HS-5 (cell line): ENCODE results near the gene LITAF.
A peak's percentile ranks its signal among the peaks of the same experiment; 100 is the strongest.

Experiments
- DNase-seq: peaks from one replicate; pipeline ENCODE4 v3.0.0-alpha.2; 2012; ENCODE audit warnings: low read depth

The LITAF gene

GRCh38 chr16:11586856-11587642, at the start of gene LITAF:
TSS of gene LITAF (minus strand) at chr16:11586919. CDS start at chr16:11556730, 30,189 bp downstream.
- DNase-seq = no peak

DNA sequence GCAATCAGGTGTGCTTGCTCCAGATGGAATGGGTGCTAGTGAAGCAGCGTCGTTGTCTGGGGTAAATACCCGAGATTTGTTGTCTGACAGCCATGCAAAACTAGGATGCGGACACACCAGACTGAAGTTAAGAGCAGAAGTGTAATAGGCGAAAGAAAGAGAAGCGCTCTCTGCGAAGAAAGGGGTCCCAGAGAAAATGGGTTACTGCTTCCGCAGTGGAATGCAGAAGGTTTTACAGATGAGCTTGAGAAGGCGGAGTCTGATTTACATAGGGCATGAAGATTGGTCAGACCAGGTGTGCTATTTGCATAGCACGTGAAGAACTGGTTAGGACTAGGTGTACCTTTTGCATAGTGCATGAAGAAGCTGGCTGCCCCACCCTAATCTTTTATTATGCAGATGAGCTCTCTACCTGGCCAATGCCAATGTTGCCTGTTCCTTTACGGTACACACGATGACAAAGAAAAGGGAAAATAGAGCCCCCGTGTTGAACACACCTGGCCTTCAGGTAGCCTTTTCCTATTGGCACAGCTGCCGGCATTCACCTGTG, 49.5 kb upstream of the LITAF start:
- no peak for DNase-seq

DNA sequence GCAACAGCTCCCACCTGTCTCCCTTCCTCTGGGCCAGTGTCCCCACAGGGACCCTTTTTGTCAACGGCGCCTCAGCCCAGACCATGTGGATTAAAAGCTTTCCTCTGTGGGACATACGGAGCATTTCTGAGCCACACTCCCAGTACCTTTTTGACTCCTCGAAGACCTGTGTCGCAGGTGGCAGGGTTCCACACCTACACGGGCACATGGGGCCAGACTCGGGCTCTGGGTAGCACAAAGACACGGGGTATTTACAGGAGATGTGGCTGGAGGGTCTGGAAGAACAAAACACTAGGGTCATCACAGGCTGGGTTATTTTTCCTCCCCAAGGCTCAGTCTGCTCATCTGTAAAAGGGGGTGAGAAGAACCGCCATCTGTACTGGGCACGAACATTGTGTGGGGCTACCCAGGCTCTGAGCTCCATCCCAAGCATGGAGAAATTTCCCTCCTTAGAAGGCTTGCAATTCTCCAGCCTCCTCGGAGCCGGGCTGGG, 49.0 kb upstream of the LITAF start:
- no peak for DNase-seq

DNA sequence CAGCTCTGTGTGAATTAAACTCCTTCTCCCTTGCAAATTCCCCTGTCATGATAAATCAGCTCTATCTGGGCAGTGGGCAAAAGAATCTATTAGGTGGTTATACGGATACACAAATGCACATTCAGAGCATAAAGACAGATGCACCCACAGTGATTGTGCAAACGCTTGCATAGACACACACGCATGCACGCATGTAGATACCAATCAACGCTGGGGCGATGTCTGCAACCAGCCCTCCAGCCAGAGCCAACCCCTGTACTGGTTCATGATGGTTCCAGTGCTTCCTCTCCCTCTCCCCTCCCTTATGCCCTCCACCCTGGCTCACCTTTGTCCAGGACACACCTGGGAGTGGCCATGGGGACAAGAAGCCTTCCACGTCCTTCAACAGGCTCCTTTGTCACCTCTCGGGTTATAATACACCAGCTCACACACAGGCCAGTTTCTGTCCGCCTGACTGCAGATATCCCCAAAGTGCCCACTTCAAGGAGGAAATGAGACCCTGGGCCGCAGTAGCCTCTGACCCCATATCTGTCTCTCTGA, 48.5 kb upstream of the LITAF start:
- DNase-seq = no peak

DNA sequence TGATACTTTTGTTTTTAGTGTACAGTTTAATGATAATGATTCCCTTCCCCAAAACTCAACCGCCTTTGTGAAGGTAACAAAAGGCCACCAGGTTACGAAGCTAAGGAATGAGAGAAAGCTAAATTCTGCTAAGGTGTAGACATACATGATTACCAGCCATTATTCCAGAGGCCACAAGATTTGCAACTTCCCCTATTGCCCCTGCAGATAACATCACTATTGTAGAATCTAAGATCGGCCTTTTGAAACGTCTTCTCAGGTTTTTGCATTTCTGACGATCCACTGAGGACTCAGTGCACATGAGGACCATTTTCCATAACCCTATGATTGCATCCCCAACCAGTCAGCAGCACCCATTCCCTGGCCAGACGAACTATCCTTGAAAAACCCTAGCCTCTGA, 47.6 kb upstream of the LITAF start:
- no peak for DNase-seq

GRCh38 chr16:11633113-11633512, 46.4 kb upstream of the LITAF start:
- no peak for DNase-seq

- no peak for DNase-seq
These were observed 45.8 kb upstream of the LITAF start for GRCh38 chr16:11632455-11632939.

DNA sequence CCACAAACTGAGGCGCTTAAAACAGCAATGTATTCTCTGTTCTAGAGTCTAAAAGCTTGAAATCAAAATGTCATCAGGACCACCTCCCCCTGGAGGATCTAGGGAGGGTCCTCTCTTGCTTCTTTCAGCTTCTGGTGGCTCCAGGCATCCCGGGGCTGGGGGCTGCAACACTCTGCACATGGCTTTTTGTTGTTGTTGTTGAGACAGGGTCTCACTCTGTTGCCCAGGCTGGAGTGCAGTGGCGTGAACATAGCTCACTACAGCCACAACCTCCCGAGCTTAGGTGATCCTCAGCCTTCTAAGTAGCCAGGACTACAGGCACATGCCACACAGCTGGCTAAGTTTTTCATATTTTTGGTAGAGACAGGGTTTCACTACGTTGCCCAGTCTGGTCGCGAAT, 44.5 kb upstream of the LITAF start:
- DNase-seq = no peak

- no peak for DNase-seq
These were observed 44.0 kb upstream of the LITAF start for GRCh38 chr16:11630768-11631056.

DNA sequence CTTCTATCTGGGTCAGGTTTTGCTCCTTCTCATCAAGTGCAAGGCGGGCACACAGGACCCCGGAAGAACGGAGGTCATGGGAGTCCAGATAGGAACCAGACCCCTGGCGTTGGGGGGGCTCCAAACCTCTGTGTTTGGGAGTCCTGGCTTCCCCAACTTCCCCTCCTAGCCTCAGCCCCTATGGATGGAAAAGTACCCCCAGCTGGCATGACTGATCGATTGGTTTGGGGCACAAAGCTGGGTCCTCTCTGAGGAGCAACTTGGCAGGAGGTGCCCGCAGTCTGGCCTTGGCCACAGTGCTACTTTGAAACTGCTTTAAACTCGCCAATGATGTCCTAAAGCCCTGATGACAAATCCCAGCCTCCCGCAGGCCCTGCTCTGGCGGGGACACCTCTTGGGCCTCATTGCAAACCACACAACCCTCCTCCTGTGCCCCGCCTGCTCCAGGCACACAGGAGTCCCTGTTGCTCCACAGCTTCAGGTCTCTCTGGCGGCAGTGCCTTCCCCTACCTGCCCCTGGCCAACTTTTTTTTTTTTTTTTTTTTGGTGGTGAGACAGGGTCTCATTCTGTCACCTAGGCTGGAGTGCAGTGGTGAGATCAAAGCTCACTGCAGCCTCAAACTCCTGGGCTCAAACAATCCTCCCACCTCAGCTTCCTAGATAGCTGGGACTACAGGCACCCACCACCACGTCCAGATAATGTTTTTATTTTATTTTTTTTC, 43.5 kb upstream of the LITAF start:
- DNase-seq = no peak

DNA sequence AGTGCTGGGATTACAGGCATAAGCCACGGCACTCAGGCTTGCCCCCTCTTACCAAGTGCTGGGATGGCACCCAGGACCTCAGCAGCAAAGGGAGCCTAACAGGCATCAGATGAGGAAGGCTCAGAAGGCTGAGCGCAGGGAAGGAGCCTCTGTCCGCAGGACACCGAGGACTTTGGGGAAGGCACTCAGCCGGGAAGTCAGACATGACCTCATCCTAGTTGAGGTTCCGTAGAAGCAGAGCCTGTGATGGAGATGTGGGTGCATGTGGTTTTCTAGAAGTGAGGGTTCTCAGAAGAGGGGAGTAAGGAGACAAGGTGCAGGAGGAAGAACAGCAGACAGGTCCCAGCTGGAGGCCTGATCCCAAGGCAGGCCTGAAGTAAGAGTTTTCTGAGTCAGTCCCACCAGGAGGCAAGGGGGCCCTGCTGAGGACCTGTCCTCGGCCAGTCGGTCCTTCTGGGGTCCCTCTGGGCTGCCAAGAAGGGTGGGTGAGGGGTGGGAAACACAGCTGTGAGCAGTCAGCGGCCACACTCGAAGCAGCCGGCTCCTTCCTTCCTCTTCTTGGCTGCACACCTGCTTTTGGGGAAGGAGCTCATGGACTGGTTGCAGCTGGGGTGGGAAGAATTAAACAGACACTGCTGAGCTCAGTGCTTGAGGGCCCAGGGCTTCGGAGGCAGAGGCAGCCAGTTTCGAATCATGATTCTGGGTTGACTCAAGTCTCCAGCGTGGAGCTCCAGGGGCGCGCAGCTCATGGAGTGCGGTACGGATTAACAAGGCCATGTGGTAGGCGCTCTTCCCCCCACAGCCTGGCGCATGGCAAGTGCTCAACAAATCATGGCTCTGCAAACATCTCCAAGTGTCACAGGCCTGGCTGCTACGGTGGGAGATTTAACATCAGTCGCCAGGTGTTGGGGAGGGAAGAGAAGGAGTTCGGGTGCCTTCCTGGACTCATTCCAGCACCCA, 42.6 kb upstream of the LITAF start:
- DNase-seq = no peak

DNA sequence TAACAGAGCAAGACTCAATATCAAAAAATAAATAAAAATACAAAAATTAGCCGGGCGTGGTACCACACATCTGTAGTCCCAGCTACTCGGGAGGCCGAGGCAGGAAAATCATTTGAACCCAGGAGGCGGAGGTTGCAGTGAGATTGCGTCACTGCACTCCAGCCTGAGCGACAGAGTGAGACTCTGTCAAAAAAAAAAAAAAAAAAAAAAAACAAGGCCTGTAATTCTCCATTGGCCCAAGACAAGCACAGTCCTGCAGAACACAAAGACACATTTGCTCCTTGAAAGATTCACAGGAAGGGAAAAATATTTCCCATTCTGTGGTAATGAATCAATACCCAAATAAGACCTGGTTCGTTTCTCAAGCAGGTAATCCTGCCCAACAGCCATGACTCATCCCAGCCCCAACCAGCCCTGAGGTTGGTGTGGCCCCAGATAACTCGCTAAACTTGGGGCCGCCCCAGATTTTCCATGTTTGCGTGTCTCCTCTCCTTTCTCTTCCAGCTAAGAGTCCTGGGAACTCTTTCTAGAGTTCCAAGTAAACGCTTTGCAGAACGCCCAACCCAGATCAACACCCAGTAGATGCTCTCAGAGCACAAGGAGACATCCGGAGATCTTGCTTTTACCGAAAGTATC, 41.2 kb upstream of the LITAF start:
- peak; percentile 64 for DNase-seq

DNA sequence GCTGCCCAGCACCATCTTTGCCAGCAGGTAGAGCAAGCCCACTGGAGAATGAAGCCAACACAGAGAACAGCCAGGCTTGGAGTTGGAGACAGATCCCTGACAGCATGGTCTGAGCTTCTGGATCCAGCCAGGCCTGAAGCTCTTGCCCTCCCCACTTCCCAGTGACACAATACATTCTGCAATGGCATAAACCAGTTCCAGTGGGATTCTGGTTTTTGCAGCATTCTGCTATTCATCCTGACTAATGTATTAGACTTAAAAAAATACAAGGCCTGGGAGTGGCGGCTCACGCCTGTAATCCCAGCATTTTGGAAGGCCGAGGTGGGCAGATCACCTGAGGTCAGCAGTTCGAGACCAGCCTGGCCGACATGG, 40.6 kb upstream of the LITAF start:
- DNase-seq = no peak

- DNase-seq = no peak
These were observed 40.1 kb upstream of the LITAF start for GRCh38 chr16:11626657-11627291.

- no peak for DNase-seq
These were observed 39.0 kb upstream of the LITAF start for GRCh38 chr16:11625769-11626168.

DNA sequence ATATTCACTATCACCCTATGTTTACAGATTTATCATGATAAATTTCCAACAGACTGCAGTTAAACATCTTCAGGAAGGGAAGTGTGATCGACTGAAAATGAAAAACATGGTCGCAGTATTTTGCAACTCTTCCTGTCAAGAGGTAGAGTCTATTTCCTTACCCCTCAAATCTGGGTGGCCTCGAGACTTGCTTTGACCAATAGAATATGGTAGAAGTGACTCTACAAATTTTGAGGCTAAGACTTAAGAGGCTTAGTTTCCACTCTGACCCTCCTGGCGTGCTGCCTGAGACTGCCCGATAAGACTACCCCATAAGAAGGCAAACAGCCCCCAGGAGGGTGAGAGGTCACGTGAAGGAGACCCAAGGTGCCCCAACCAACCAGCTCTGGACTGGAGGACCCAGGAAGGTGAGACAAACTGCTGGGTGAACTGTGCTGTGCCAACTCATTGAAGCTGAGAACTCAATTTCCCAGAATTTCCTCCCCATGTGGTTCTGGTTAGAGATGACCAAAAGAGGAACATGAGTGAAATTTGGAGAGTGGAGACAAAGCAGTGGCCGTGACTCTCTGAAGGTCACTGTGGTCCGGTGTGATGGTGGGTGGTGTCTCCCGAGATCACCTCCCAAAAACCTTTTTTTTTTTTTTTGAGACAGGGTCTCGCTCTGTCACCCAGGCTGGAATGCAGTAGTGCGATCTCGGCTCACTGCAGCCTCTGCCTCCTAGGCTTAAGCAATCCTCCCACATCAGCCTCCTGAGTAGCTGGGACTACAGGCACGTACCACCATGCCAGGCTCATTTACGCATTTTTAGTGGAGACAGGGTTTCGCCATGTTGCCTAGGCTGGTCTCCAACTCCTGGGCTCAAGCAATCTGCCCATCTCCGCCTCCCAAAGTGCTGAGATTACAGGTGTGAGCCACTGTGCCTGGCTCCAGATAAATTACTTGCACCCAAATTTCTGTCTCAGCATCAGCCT, 38.2 kb upstream of the LITAF start:
- no peak for DNase-seq

GRCh38 chr16:11624205-11624604, 37.5 kb upstream of the LITAF start:
- DNase-seq = no peak

GRCh38 chr16:11621920-11622651, 35.4 kb upstream of the LITAF start:
- no peak for DNase-seq

DNA sequence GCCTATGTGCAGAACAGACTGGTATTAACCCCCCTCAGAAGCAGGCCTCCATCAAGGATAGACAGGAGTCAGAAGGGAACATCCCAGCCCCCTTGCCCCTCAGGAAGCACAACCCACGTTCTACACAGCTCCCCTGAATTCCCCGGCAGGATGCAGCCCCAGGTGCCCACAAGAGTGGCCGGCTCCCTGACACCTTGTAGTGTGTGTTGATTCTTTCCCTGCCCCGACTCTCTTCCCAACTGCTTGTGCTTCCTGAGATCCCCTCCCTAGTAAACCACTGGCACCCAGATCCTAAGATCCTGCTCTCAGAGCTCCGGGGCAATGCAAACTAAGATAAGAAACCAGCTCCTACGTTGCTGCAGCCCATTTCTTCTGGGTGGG, 34.8 kb upstream of the LITAF start:
- no peak for DNase-seq
